GM19238 (cell line): Measurements from ENCODE around the gene VPS54.
"Not testable (repeated sequence)": the region's sequence is repeated elsewhere in the genome, so short reads cannot be mapped to it uniquely, and the experiment has no call there.

Experiments
- DNase-seq: peaks from one replicate; pipeline ENCODE4 v3.0.0; 2011; ENCODE audit warnings: low spot score; ENCODE audit not compliant: insufficient read length

VPS54 gene

GRCh38 chr2:64024259-64024949, 5.2 kb upstream of the VPS54 start:
- DNase-seq, result no peak

GRCh38 chr2:64023485-64024258, 4.4 kb upstream of the VPS54 start:
- DNase-seq, result no peak

DNA sequence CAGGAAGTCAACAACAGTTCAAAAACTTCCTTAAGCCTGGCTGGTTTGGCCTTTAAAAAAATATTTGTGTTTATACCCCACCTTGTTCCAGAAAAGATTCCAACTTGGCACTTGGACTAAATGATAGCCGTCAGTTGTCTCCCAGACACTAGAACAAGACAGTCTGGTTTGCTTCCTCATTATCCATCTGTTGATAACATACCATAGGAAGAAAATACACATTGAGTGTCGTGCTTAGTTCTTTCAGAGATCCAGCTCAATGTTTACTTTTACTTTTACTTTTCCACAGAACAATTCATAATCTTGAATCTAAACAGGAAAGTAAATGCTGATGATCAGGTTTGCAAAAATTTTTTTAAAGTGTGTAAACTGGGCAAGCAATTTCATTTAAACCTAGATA, 2.4 kb upstream of the VPS54 start:
- no peak for DNase-seq

DNA sequence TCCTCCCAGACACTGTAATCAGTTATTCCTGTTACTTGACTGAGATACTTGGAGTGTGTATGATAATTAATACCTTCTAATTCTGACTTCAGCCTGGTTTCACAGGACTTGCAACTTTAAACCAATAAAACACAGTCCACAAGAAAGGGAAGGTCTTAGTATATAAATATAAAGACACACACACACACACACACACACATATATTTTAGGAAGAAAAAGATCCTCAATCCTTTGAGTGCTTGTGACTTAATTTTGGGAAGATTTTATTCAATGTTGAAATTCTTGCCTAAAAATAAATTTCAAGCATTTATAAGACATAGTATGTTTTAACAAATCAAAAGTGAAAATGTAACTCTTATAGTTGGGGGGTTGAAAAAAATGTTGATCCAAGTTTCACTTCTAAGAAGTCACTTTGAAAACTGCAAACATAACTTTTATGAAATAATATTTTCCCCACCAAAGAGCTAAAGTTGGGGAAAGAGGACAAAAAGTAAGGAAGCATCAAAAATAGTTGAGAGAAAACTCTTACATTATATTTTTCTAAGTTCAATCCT, 824 bp upstream of the VPS54 start:
- DNase-seq, result no peak

- peak; percentile 45 for DNase-seq
Observed at GRCh38 chr2:64018701-64019082, 536 bp downstream of the VPS54 start.

GRCh38 chr2:64017811-64018700, 1.2 kb downstream of the VPS54 start:
- no peak for DNase-seq

- no peak for DNase-seq
Observed at GRCh38 chr2:64015898-64016297, 3.3 kb downstream of the VPS54 start.

DNA sequence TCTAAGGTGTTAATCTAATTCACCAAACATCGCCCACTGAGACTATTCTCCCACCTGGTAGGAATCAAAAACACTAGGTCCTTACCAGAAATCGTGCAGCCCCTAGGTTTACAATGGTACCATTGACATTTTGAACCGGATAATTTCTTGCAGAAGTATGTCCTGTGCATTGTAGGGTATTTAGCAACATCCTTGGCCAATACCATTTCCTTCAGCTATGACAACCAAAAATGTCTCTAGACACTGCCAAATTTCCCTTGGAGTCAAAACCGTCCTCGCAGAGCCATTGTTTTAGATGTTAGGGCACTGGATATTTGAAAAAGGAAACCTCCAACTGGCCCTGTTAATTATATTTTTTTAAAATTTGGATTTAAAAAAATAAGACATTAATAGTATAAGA, 3.8 kb downstream of the VPS54 start:
- no peak for DNase-seq

DNA sequence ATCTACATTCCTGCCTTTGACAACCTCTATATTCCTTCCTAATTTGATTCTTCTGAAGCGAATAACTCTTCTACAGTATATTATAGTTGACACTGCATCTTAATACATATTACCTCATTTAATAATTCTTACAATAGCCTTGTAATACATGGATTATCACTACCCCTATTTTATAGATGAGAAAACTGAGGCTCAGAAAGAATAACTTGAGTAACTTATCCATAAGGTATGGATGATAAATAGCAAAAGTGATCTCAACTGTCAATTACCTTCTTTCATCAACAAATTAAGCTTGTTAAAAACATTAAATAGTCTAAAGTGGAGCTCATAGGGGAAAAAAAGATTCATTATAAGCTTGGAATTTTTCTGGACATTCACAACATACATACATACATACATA, 4.6 kb downstream of the VPS54 start:
- no peak for DNase-seq

- no peak for DNase-seq
Observed at GRCh38 chr2:64013053-64013452, 6.2 kb downstream of the VPS54 start.

DNA sequence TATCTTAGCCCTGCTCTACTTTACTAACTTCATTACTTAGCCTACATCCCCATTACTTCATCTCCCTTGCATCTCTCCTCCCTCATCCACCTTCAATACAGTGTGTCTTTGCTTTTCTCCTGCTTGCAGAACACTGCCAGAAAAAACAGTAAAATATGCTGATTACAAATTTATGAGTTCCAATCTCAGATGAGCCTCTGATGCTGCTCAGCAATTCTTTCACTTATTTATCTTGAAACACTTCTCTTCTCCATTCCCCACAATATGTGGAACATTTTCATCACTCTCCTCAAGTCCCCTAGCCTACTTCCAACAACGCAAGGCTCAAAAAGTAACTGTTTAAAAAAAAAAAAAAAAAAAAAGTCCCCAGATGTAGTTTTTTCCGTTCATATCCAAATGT, 7.1 kb downstream of the VPS54 start:
- no peak for DNase-seq

DNA sequence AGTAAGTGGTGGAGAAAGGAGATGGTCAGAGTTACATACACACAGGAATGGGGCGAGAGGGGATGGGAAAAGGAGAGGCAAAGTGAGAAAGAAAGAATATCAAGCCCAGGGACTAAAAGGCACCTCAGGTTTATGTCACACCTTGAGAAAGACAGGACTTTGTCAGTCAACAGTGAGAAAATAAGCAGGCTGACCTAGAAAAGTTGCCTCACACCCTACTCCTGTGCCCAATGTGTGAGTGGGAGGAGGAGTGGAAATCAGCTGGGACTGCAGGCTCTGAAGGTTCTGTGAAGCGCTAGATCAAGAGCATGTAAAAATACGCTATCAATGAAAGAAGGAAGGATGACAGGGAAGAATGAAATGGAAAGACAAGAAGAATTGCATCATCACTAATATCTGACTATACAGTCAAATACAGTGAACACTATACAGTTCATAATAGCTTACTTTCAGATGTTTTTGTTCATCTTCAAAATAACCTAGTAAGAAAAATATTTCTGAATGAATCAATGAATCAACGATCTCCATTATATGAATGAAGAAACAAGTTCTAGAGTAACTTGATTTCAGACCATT, 10.7 kb downstream of the VPS54 start:
- no peak for DNase-seq

GRCh38 chr2:64007924-64008323, 11.3 kb downstream of the VPS54 start:
- no peak for DNase-seq

- no peak for DNase-seq
Observed at GRCh38 chr2:64005707-64006356, 13.4 kb downstream of the VPS54 start.

GRCh38 chr2:64003239-64003638, 16.0 kb downstream of the VPS54 start:
- DNase-seq, result no peak

DNA sequence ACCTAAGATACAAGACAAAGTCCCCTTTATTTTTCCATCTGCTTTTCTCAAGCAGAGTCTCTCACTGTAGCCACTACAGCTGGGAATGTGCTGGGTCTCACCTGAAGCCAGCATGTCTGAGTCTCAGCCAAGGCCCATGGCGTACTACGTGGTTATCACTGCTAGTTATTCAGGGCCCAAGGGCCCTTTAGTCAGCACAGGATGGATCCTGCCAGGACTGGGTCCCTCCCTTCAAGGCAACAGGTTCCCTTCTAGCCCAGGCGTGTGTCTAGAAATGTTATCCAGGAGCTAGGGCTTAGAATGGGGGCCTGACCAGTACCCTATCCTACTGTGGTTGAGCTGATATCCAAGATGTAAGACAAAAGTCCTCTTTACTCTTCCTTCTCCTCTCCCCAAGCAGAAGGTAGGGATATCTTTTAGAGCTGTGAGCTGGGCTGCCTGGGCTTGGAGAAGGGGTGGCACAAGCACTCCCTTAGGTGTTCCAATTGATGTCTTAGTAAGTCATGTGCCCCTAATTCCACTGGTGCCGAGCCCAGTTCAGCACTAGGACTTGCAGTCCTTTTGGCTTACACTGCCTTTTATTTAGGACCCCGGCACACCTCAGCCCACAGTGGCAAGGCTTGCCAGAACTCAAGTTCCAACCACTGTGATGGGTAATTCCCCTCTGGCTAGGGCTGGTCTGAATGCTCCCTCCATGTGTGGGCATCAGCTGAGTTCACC, 17.7 kb downstream of the VPS54 start:
- no peak for DNase-seq

DNA sequence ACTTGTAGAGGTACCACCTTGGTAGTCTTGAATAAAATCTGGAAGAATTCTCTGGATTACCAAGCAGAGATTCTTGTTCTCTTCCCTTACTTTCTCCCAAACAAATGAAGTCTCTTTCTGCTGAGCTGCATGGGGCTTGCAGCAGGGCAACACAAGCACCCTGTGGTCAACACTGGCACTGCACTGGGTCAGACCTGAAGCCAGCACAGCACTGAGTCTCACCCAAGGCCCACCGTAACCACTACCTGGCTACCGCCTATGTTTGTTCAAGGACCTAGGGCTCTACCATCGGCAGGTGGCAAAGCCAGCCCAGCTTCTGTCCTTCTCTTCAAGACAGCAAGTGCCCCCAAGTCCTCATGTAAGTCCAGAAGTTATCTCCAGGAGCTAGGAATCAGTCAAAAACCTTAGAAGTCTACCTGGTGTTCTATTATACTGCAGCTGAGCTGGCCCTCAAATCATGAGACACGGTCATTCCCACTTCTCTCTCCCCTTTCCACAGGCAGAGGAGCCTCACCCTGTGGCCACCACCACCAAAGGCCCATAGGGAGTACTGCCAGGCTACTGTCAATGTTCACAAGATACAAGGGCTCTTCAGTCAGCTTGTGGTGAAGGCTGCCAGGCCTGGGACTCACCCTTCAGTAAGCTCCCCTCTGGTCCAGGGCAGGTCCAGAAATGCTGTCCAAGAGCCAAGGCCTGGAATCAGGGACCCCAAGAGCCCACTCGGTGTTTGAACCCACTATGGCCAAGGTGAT, 18.4 kb downstream of the VPS54 start:
- DNase-seq, result no peak

GRCh38 chr2:63999049-63999448, 20.2 kb downstream of the VPS54 start:
- DNase-seq, result no peak

DNA sequence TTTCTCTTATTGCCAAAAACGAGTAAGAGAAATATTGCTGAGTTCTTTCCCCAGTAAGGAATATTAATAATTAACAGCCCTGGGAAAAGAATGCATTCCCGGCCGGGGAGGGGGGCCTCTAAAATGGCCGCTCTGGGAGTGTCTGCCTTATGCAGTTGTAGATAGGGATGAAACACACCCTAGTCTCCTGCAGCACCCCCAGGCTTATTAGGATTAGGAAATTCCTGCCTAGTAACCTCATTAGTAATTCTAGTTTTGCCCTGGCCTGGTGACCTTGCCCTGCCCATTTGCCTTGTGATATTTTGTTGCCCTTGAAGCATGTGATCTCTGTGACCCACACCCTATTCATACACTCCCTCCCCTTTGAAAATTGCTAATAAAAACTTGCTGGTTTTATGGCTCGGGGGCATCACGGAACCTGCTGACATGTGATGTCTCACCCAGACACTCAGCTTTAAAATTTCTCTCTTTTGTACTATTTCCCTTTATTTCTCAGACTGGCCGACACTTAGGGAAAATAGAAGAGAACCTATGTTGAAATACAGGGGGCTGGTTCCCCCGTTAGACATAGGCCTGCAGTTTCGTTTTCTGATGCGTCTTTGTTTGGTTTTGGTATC, 22.5 kb downstream of the VPS54 start:
- DNase-seq, result not testable (repeated sequence)
